ENCODE data around the gene EPN2.

DNA sequence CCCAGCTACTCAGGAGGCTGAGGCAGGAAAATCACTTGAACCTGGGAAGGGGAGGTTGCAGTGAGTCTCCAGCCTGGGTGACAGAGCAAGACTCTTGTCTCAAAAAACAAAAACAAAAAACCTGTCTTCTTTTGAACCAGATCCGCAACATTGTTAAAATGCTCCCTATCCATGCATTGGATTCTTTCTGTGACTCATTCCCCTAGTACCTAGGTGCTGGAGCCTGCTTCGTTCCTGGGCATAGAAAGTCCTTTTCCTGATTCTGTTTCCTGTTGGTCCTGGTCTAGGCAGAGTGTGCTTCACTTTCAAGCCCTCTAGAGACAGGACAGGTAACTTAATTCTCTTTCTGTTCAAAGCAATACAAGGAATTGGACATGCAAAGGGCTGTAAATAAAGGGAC, 5.2 kb downstream of the EPN2 start:
- TF ChIP-seq, protein P1, sequence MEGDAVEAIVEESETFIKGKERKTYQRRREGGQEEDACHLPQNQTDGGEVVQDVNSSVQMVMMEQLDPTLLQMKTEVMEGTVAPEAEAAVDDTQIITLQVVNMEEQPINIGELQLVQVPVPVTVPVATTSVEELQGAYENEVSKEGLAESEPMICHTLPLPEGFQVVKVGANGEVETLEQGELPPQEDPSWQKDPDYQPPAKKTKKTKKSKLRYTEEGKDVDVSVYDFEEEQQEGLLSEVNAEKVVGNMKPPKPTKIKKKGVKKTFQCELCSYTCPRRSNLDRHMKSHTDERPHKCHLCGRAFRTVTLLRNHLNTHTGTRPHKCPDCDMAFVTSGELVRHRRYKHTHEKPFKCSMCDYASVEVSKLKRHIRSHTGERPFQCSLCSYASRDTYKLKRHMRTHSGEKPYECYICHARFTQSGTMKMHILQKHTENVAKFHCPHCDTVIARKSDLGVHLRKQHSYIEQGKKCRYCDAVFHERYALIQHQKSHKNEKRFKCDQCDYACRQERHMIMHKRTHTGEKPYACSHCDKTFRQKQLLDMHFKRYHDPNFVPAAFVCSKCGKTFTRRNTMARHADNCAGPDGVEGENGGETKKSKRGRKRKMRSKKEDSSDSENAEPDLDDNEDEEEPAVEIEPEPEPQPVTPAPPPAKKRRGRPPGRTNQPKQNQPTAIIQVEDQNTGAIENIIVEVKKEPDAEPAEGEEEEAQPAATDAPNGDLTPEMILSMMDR (IDR thresholded peaks at IDR 0.05): no peak
- TF ChIP-seq POLR2A (IDR thresholded peaks at IDR 0.05; ENCODE audit: low read depth) (no peak), EP300 (IDR thresholded peaks at IDR 0.05) (no peak), POLR2AphosphoS5 (IDR thresholded peaks at IDR 0.05) (no peak)

All from esophagus muscularis mucosa (tissue), 4 donors.